SK-N-SH treated with all-trans-retinoic acid at 6 μM for 48 hours (cell line): ENCODE data around the gene ITGB7.

Experiments
- GLIS3 ChIP-seq: fragments of 250-450 bp; sonication (Bioruptor Pico); IDR thresholded peaks from 2 replicates; pipeline ENCODE4 v1.5.0; 2020; ENCODE audit warnings: mild to moderate bottlenecking, moderate library complexity
- PPARA ChIP-seq: fragments of 250-450 bp; sonication (Bioruptor Pico); IDR thresholded peaks from 2 replicates; pipeline ENCODE4 v1.5.0; 2020; ENCODE audit warnings: mild to moderate bottlenecking, borderline replicate concordance
- RARB ChIP-seq: fragments of 250-450 bp; sonication (Bioruptor Pico); IDR thresholded peaks from 2 replicates; pipeline ENCODE4 v1.8.0; 2021; ENCODE audit warnings: mild to moderate bottlenecking, moderate library complexity
- TOX ChIP-seq: fragments of 250-450 bp; sonication (Bioruptor Pico); IDR thresholded peaks from 2 replicates; pipeline ENCODE4 v1.8.0; 2021; ENCODE audit warnings: mild to moderate bottlenecking, moderate library complexity, borderline replicate concordance
- ZFP3 ChIP-seq: fragments of 250-450 bp; sonication (Bioruptor Pico); IDR thresholded peaks from 2 replicates; pipeline ENCODE4 v1.5.0; 2020; ENCODE audit warnings: mild to moderate bottlenecking, moderate library complexity
- ZNF565 ChIP-seq: fragments of 450-650 bp; formaldehyde crosslinking; conservative IDR thresholded peaks from 2 replicates; pipeline ENCODE4 v1.5.0; 2020; ENCODE audit warnings: low read depth, mild to moderate bottlenecking, moderate library complexity
- TF ChIP-seq, protein P1 (sequence below): fragments of 250-450 bp; sonication (Bioruptor Pico); IDR thresholded peaks from 2 replicates; pipeline ENCODE4 v1.8.0; 2021; ENCODE audit warnings: low read depth, mild to moderate bottlenecking, moderate library complexity, borderline replicate concordance
- TF ChIP-seq, protein P2 (sequence below): fragments of 250-450 bp; sonication (Bioruptor Pico); IDR thresholded peaks from 2 replicates; pipeline ENCODE4 v1.8.0; 2020; ENCODE audit warnings: mild to moderate bottlenecking, moderate library complexity, borderline replicate concordance
- TF ChIP-seq, protein P3 (sequence below): fragments of 250-450 bp; sonication (Bioruptor Pico); IDR thresholded peaks from 2 replicates; pipeline ENCODE4 v1.5.0; 2020; ENCODE audit warnings: mild to moderate bottlenecking, moderate library complexity

DNA sequence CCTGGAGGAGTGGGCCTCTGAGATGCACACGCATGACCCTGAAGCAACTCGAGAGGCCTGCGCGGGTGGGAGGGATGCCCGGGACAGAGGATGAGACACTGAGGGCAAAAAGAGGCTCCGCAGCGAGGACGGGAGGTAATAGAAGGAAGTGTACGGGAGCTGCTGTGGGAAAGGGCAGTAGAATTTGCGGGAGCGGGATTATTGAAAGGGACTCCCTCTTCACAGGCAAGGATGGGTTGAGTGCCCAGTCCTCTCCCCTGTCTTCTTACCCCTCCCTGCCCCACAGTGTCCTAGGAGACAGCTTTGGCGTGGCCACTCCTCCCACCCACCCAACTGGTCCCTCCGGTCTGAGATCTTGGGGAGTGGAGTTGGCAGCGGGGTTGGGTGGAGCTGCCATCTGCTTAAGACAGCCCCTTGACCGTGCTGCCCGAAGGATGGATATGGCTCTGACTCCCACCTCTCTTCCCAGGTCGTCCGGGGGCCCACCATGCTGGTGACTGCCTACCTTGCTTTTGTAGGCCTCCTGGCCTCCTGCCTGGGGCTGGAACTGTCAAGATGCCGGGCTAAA, 45.4 kb upstream of the ITGB7 start:
- no peak for TF ChIP-seq ZFP3
- TF ChIP-seq ZNF565 (CRISPR knock-in tag): no peak
- no peak for TF ChIP-seq RARB (CRISPR knock-in tag)
- TF ChIP-seq GLIS3 (CRISPR knock-in tag): no peak
- TF ChIP-seq, protein P1, sequence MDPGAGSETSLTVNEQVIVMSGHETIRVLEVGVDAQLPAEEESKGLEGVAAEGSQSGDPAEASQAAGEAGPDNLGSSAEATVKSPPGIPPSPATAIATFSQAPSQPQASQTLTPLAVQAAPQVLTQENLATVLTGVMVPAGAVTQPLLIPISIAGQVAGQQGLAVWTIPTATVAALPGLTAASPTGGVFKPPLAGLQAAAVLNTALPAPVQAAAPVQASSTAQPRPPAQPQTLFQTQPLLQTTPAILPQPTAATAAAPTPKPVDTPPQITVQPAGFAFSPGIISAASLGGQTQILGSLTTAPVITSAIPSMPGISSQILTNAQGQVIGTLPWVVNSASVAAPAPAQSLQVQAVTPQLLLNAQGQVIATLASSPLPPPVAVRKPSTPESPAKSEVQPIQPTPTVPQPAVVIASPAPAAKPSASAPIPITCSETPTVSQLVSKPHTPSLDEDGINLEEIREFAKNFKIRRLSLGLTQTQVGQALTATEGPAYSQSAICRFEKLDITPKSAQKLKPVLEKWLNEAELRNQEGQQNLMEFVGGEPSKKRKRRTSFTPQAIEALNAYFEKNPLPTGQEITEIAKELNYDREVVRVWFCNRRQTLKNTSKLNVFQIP (CRISPR knock-in tag): no peak
- no peak for TF ChIP-seq TOX (CRISPR knock-in tag)
- TF ChIP-seq PPARA (CRISPR knock-in tag): no peak
- TF ChIP-seq, protein P2, sequence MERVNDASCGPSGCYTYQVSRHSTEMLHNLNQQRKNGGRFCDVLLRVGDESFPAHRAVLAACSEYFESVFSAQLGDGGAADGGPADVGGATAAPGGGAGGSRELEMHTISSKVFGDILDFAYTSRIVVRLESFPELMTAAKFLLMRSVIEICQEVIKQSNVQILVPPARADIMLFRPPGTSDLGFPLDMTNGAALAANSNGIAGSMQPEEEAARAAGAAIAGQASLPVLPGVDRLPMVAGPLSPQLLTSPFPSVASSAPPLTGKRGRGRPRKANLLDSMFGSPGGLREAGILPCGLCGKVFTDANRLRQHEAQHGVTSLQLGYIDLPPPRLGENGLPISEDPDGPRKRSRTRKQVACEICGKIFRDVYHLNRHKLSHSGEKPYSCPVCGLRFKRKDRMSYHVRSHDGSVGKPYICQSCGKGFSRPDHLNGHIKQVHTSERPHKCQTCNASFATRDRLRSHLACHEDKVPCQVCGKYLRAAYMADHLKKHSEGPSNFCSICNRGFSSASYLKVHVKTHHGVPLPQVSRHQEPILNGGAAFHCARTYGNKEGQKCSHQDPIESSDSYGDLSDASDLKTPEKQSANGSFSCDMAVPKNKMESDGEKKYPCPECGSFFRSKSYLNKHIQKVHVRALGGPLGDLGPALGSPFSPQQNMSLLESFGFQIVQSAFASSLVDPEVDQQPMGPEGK (CRISPR knock-in tag): no peak
- TF ChIP-seq, protein P3, sequence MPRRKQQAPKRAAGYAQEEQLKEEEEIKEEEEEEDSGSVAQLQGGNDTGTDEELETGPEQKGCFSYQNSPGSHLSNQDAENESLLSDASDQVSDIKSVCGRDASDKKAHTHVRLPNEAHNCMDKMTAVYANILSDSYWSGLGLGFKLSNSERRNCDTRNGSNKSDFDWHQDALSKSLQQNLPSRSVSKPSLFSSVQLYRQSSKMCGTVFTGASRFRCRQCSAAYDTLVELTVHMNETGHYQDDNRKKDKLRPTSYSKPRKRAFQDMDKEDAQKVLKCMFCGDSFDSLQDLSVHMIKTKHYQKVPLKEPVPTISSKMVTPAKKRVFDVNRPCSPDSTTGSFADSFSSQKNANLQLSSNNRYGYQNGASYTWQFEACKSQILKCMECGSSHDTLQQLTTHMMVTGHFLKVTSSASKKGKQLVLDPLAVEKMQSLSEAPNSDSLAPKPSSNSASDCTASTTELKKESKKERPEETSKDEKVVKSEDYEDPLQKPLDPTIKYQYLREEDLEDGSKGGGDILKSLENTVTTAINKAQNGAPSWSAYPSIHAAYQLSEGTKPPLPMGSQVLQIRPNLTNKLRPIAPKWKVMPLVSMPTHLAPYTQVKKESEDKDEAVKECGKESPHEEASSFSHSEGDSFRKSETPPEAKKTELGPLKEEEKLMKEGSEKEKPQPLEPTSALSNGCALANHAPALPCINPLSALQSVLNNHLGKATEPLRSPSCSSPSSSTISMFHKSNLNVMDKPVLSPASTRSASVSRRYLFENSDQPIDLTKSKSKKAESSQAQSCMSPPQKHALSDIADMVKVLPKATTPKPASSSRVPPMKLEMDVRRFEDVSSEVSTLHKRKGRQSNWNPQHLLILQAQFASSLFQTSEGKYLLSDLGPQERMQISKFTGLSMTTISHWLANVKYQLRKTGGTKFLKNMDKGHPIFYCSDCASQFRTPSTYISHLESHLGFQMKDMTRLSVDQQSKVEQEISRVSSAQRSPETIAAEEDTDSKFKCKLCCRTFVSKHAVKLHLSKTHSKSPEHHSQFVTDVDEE (CRISPR knock-in tag): no peak
